Astrocyte of the cerebellum (primary cell): ENCODE results near the gene TSHR.

Experiments
- DNase-seq: peaks from one replicate; pipeline ENCODE4 v3.0.0-alpha.2; 2011; ENCODE audit warnings: low read depth
- H3K4me3 ChIP-seq: 2 replicates; pipeline ENCODE4 v1.5.1; 2011; ENCODE audit warnings: mild to moderate bottlenecking, low read depth, low read length, moderate library complexity
- CTCF ChIP-seq: IDR thresholded peaks from 2 replicates; pipeline ENCODE4 v1.5.1; 2012; ENCODE audit warnings: low read length, low read depth, moderate library complexity, mild to moderate bottlenecking; ENCODE audit errors: missing control alignments
- in situ Hi-C: cut with HindIII; loops from 2 replicates; pipeline ENCODE4 v1.10.0; 2017; ENCODE audit warnings: low sequenced_read_pairs

Gene TSHR

GRCh38 chr14:81179631-81180030 lies 224.2 kb downstream of the TSHR start:
- no peak overlapping the region for H3K4me3 ChIP-seq
- in situ Hi-C loops = no loop called here
- no peak for TF ChIP-seq CTCF
- no peak for DNase-seq

GRCh38 chr14:81187832-81188522 lies 232.6 kb downstream of the TSHR start:
- in situ Hi-C loops = no loop called here
- no peak for DNase-seq
- no peak overlapping the region for H3K4me3 ChIP-seq
- no peak for TF ChIP-seq CTCF

GRCh38 chr14:81192594-81192993 lies 237.2 kb downstream of the TSHR start:
- in situ Hi-C loops = no loop called here
- no peak for DNase-seq
- no peak for TF ChIP-seq CTCF
- H3K4me3 ChIP-seq = no peak overlapping the region

- in situ Hi-C loops = no loop called here
- TF ChIP-seq CTCF = no peak
- DNase-seq = no peak
Measured at GRCh38 chr14:81193924-81194633, 238.7 kb downstream of the TSHR start.

More at GRCh38 chr14:81193924-81194633, 238.7 kb downstream of the TSHR start:
- H3K4me3 ChIP-seq = no peak overlapping the region
